Epithelial cell of esophagus (primary cell): ENCODE results near the gene PAF1.
A peak's percentile ranks its signal among the peaks of the same experiment; 100 is the strongest.
"Not testable (repeated sequence)": the region's sequence is repeated elsewhere in the genome, so short reads cannot be mapped to it uniquely, and the experiment has no call there.

ENCODE experiments used
- DNase-seq: peaks from one replicate; pipeline ENCODE4 v3.0.0; 2010; ENCODE audit warnings: low read depth
- H3K4me3 ChIP-seq: 2 replicates; pipeline ENCODE4 v1.5.1; 2011; ENCODE audit warnings: mild to moderate bottlenecking, low read length, control low read depth
- CTCF ChIP-seq: IDR thresholded peaks from 2 replicates; pipeline ENCODE4 v1.5.1; 2011; ENCODE audit warnings: low read depth, mild to moderate bottlenecking, low read length, control low read depth, inconsistent platforms; ENCODE audit not compliant: insufficient read depth; ENCODE audit errors: missing control alignments

Gene PAF1

GRCh38 chr19:39349326-39349725, 41.6 kb downstream of the PAF1 start:
- no peak overlapping the region for H3K4me3 ChIP-seq
- DNase-seq = no peak
- no peak for TF ChIP-seq CTCF

- DNase-seq = no peak
- no peak overlapping the region for H3K4me3 ChIP-seq
- TF ChIP-seq CTCF = no peak
Observed at GRCh38 chr19:39347332-39348164, 43.4 kb downstream of the PAF1 start.

- TF ChIP-seq CTCF = no peak
- H3K4me3 ChIP-seq = no peak overlapping the region
- DNase-seq = no peak
Observed at GRCh38 chr19:39345956-39346355, 45.0 kb downstream of the PAF1 start.

GRCh38 chr19:39342647-39343305, 48.1 kb downstream of the PAF1 start:
- DNase-seq = peak; percentile 13
- H3K4me3 ChIP-seq = peak overlapping the region; percentile 82
- no peak for TF ChIP-seq CTCF

- TF ChIP-seq CTCF = peak; percentile 59
- DNase-seq = peak; percentile 99
- peak within 1 kb of the TSS; percentile 98 for H3K4me3 ChIP-seq
Observed at GRCh38 chr19:39341719-39342604, 48.9 kb downstream of the PAF1 start, which contains the start of gene SAMD4B. SAMD4B (plus strand) TSS chr19:39342421; CDS start chr19:39356894, 14,473 bp downstream.

- H3K4me3 ChIP-seq = peak overlapping the region; percentile 98
- no peak for DNase-seq
- peak; percentile 12 for TF ChIP-seq CTCF
Observed at GRCh38 chr19:39341129-39341718, 49.7 kb downstream of the PAF1 start.

- not testable (repeated sequence) for DNase-seq, H3K4me3 ChIP-seq
Observed at GRCh38 chr19:39340156-39340555, 50.8 kb downstream of the PAF1 start.
